GM18907 (cell line): ENCODE measurements around the gene PAOX.
"Not testable (repeated sequence)": the region's sequence is repeated elsewhere in the genome, so short reads cannot be mapped to it uniquely, and the experiment has no call there.

Source experiments
- ATAC-seq: cut with Tn5 transposase; IDR thresholded peaks from one replicate; pipeline ENCODE4 v1.9.1; 2021; ENCODE audit warnings: mild to moderate bottlenecking, moderate library complexity; ENCODE audit not compliant: unreplicated experiment

Gene PAOX

GRCh38 chr10:133383551-133383950 lies 4.5 kb downstream of the PAOX start:
- no peak for ATAC-seq

GRCh38 chr10:133384071-133384470 lies 5.0 kb downstream of the PAOX start:
- no peak for ATAC-seq

- ATAC-seq, result no peak
These were observed 6.2 kb downstream of the PAOX start for GRCh38 chr10:133385214-133385613.

- not testable (repeated sequence) for ATAC-seq
These were observed 7.9 kb downstream of the PAOX start for GRCh38 chr10:133386951-133387350.

- peak; percentile 5 for ATAC-seq
These were observed 9.3 kb downstream of the PAOX start for GRCh38 chr10:133388236-133388972.

GRCh38 chr10:133388973-133389818 lies 10.1 kb downstream of the PAOX start:
- ATAC-seq, result peak; percentile 84

GRCh38 chr10:133390597-133391248 lies 11.7 kb downstream of the PAOX start:
- no peak for ATAC-seq

- no peak for ATAC-seq
These were observed 12.2 kb downstream of the PAOX start for GRCh38 chr10:133391249-133391635.

GRCh38 chr10:133391761-133392518 lies 12.9 kb downstream of the PAOX start:
- ATAC-seq, result no peak

GRCh38 chr10:133393401-133394063 lies 14.5 kb downstream of the PAOX start:
- ATAC-seq, result no peak

- ATAC-seq, result peak; percentile 75
These were observed 15.1 kb downstream of the PAOX start, which contains the start of gene MTG1 for GRCh38 chr10:133394064-133394663. MTG1 (plus strand) TSS chr10:133394157; CDS start chr10:133394221, 64 bp downstream.

GRCh38 chr10:133394801-133395221 lies 15.7 kb downstream of the PAOX start:
- ATAC-seq, result no peak

GRCh38 chr10:133396035-133396624 lies 17.1 kb downstream of the PAOX start:
- ATAC-seq, result no peak

GRCh38 chr10:133397938-133398337 lies 18.9 kb downstream of the PAOX start:
- no peak for ATAC-seq

- ATAC-seq, result no peak
These were observed 20.1 kb downstream of the PAOX start for GRCh38 chr10:133399123-133399601.

- peak; percentile 66 for ATAC-seq
These were observed 21.8 kb downstream of the PAOX start for GRCh38 chr10:133400624-133401424.

GRCh38 chr10:133401500-133401899 lies 22.4 kb downstream of the PAOX start:
- ATAC-seq, result peak; percentile 17

GRCh38 chr10:133401981-133402725 lies 23.1 kb downstream of the PAOX start:
- ATAC-seq, result no peak
